Stimulated activated CD4-positive, alpha-beta T cell treated with anti-CD3 and anti-CD28 coated beads, Interleukin-4, amount 100 ng/mL, for 24 hours (primary cell): ENCODE measurements around the gene TSPO2.

Experiments
- DNase-seq: peaks from one replicate; pipeline ENCODE4 v3.0.0-alpha.2; 2020

TSPO2 gene

DNA sequence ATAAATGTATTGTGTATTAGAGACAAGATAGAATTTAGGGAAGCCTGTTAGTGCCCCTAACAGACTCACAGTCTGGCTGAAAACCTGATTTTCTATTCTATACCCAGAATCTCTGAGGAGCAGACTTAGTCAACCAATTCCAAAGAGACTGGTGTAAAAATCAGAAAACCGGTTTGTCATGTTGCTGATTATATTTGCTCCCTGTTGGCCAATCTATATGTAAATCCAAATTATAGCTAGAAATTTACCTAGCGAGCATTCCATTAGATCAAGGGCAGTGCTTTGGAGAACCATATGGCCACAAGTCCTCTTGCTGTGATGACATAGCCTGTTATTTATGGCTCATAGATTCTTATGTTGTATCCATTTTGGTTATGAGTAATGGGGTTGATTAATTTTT lies 35.3 kb downstream of the TSPO2 start:
- no peak for DNase-seq

DNA sequence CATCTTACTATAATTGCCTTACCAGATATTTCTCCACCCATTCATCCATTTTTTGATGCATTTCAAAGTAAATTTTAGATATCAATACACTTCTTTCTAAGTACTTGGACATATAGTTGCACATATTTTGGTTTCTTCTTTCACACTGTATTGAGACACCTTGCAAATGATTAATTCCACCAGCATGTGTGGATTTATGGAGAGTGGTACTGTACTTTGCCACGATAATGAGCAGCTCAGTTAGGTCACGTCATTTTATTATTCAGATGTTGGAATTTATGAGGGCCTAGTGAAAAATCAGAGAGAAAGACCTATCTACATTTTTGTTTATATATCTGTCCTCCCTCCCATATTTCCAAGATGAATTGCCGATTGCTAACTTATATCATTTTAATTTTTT lies 35.8 kb downstream of the TSPO2 start:
- DNase-seq: no peak

- DNase-seq: no peak
These were observed 36.8 kb downstream of the TSPO2 start for GRCh38 chr6:41079080-41079479.

- DNase-seq: no peak
These were observed 38.4 kb downstream of the TSPO2 start for GRCh38 chr6:41080621-41081020.

DNA sequence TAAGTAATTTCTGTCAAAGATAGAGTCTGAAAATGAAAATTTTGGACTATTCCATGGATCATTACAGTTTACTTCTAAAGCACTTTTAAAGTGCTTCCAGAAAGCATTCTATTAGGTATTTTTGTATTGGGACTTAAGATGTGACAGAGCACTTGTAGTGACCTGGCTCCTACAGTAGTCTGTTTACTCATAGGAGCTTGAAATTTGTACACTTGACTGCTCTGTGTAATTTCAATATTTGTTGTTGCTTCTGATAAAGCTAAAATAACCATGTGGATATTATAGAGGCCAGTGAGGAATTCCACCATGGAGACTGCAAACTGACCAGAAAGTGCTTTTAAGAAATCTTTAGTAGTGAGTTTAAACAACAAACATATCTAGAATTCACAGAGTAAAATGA lies 40.8 kb downstream of the TSPO2 start:
- DNase-seq: no peak

DNA sequence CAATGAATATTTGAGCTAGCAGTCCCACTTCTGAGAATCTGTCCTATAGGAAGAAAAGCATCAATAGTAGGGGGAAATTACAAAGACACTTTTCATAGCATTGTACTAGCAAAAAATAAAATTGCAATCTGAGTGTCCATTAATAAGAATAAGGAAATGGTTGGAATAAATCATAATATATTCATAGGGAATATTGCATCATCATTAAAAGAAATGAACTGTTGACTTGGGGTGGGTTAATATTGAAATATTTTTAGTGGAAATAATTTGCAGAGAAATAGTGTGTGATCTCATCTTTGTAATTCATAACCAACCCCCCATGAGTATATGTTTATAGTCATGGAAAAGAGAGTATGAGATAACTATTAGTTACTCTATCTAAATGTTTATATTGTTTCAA lies 42.9 kb downstream of the TSPO2 start:
- DNase-seq: no peak

- DNase-seq: no peak
These were observed 46.2 kb downstream of the TSPO2 start for GRCh38 chr6:41088451-41088850.

DNA sequence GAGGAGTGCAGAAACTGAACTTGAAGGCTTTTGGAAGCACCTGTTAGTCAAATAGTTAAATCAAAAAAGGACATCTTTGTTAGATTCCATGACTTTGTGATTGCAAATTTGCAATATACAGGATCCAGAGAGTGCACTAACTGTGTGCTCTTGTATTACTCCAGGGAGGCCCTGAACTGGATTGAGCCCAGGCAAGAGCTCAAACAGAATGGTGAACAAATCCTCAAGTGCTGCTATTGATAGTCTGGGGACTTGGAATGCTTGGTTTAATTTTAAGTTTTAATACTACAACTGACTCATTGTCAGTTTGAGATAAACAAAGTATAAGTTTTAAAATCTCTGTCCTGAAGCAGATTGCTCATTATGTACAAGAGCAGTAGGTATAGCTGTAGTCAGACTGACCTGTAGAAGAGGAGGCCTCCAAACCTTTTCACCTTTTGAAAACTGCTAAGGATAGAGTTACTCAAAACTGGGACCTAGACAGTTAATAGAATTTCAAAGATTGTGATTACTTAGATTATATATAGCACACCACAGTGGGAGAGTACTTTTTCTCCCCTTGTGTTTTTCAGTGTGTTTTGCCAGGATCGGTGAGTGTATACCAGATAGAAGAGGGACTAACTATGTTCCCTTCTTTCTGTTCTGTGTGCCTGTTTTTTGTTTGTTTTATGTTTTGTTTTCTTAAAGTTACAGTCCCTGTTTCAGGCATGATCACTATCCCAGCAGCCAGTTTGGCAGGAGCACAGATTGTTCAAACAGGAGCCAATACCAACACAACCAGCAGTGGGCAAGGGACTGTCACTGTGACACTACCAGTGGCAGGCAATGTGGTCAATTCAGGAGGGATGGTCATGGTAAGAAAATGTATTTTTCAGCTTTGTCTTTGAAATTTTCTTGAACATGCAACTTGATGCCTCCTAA lies 48.8 kb downstream of the TSPO2 start:
- DNase-seq: no peak

- DNase-seq: no peak
These were observed 50.3 kb downstream of the TSPO2 start for GRCh38 chr6:41092421-41093140.

- no peak for DNase-seq
These were observed 51.5 kb downstream of the TSPO2 start for GRCh38 chr6:41093729-41094128.
